HuH-7.5 (cell line): ENCODE results near the gene ATP10A.
"Not testable (repeated sequence)": the region's sequence is repeated elsewhere in the genome, so short reads cannot be mapped to it uniquely, and the experiment has no call there.

Experiments
- DNase-seq: peaks from one replicate; pipeline ENCODE4 v3.0.0; 2011; ENCODE audit warnings: low spot score

Gene ATP10A

DNA sequence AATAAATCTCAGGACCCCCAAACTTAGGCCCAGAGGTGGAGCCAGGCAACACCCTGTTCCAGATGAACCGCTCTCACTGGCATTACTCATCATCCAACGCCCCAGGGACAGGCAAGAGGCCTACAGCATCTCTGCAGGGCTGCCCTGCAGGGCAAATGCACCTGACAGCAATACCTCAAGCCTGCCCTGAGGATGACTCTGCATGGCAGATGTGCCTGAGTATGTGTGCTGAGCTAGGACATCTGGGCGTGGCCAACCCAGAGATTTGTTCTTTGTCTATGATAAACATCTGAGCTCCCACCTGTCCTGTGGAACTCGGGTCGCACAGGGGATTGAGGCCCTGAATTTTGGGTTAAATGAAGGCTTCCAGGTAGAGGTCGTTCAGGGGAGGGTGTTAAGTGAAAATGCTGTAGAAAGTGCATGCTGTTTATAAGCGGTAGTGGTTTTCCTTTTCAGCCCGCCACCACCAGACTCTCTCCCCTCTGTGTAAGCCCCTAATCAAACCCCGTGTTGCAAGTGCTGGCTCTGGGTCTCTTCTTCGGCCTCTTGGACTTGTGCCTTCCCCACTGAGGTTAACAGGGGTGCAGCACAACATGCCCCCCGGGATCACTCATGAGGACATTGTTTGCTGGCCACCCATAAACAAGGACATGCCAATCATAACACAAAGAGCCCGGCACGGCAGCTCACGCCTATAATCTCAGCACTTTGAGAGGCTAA is 92.3 kb downstream of the ATP10A start:
- DNase-seq = no peak

DNA sequence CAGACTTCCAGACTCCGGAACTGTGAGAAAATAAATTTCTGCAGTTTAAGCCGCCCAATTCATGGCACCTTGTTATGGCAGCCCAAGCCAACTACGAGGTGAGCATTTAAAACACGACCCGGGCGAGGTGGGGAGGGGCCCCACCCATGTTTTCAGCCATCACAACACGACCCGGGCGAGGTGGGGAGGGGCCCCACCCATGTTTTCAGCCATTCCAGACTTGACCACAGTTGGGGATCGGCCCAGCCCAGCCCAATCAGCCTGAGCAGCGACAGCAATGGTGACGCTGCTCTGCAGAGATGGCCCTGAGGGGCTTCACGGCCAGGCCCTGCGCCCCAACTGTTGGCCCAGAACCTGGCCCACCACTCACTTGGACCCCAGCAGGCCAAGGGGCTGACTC is 93.1 kb downstream of the ATP10A start:
- no peak for DNase-seq

DNA sequence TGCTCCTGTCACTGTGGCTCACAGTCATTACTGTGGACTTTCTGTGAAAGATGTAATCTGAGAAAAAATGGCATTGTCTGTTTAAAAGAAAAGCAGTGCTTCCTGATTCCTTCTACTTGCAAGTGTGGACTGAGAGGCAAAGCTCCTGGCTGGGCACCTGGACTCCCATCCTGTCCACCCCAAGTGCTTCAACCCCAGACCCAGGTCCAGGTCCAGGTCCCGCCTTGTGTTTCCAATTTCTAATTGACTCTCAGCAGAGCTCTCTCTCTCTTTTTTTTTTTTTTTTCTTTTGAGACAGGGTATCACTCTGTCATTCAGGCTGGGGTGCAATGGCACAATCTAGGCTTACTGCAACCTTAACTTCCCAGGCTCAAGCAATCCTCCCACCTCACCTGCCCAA is 94.9 kb downstream of the ATP10A start:
- DNase-seq = no peak

DNA sequence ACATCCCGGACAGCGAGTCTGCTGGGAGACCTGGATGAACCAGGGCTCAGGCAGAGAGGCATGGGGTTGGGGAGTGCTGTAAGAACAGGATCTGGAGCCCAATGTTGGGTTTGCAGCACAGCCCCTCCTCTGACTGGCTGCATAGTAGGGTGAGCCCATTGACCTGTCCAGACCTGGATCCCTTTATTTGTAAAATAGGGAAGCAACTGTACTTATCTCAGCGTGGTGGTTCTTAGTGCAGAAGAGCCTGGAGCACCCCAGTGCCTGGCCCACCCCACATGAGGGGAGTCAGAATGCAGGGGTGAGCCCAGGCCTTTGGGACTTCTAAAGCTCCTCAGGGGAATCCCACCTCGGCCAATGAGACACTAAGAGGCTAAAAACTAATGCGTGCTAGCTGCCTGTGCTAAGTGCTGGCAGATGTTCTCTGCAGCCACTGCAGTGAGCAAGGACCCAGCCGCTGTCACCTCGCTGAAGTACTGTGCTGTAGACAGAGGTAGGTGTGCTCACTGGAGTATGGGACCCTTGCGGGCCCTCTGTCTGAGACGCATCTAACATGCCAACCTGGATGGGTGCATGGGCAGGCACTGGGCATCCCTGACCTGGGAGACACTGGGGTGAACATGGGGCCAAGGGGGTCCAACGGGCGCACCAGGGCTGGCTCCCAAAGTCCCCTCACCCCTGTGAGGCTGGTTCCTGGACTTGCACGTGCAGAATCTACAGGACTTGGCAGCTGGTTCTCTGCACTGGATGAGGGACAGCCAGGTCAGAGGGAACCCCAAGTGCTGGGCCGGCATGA is 95.6 kb downstream of the ATP10A start:
- DNase-seq = no peak

DNA sequence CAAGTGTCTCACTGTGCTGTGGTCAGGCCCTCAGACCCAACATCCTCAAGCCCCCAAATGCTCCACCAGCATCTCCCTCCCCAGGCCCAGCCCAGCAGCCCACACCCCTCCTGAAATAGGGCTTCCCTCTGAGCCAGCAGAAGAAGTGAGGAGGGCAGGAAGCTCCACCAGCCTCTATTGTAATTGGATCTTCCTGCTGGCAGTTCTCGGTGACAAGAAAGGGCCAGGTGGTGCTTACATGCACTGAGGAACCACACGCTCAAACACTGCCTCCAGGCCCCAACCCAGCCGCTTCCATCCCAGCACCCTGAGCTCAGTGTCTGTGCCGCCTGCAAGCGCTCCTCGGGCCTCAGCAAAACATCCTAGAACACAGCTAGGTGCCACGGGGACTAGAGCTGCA is 96.7 kb downstream of the ATP10A start:
- no peak for DNase-seq

DNA sequence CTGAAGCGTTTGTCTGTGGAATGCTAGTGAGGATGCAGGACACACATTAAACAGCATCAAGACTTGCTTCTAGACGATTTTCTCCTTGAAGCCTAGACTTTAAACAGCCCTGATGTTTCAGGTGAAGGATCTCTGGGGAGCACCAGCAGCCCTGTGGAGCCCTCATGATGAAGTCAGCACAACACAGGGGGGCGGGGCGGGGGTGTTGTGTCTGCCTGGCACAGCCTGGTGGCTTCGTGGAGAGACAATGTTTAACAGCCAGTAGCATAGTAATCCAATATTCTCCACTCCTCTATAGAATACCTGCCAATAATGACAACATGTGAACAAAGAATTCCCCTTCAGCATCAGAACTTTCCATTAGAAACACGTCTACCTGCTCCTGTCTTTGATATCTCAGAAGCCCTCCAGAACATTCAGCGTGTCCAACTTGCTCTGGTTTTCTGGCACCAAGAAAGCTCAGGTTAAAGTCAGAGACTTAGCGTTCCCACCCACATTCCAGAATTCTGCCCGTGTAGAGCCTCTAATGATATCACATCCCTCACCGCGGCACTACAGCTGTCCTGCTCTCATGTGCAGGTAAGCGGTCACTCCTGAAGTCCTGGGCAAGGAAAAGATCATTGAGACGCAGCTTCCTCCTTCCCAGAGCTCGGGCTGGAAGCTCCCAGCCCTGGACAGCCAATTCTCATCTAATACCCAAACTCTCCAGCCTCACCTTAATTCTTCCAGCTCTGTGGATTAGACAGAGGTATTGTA is 98.0 kb downstream of the ATP10A start:
- DNase-seq = no peak

DNA sequence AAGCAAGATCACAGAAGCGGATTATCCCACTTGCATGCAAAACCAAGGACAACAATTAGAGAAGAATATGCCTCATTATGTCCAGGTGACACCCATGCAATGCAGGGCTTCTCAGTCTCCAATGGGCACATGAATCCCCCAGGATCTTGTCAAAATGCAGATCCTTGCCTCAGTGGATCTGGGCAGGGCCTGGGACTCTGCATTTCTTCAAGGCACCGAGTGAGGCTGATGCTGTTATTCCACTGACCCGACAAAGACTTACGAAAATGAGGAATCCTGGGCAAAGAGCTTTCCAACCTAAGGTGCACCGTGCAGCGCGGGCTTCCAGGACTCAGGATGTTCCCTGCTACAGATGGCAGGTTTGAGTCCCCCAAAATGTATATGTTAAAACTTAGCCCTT is 99.2 kb downstream of the ATP10A start:
- no peak for DNase-seq

DNA sequence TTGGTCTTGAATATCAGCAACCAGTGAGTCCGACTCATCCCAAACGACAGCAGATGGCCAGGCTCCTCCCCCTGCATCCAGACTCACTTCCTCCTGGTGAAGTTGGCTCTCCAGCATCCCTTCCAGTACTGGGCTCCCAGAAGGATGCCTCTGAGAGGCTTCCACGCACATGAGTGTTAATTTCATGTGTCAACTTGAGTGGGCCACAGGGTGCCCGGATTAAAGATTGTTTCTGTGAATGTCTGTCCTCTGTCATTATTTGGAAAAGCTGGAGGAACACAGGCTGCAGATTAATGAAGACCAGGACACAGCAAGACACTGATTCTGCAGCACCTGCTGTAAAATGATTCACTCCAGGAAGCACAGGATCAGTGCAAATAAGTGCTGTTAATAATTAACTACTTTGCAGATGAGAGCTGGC is 99.8 kb downstream of the ATP10A start:
- DNase-seq = no peak

DNA sequence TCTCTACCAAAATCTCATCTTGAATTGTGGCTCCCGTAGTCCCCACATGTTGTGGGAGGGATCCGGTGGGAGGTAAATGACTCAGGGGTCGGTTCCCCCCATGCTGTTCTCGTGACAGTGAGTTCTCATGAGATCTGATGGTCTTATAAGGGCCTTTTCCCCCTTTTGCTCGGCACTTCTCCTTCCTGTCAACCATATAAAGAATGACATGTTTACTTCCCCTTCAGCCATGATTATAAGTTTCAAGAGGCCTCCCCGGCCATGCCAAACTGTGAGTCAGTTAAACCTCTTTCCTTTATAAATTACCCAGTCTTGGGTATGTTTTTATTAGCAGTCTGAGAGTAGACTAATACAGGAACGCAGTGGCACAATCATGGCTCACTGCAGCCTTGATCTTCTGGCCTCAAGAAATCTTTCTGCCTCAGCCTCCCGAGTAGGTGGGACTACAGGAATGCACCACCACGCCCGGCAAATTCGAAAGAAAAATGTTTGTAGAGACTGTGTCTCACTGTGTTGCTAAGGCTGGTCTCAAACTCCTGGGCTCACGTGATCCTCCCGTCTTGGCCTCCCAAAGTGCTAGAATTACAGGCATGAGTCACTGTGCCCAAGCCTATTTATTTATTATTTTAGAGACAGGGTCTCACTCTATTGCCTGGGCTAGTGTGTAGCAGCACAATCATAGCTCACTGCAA is 101.0 kb downstream of the ATP10A start:
- DNase-seq = no peak

DNA sequence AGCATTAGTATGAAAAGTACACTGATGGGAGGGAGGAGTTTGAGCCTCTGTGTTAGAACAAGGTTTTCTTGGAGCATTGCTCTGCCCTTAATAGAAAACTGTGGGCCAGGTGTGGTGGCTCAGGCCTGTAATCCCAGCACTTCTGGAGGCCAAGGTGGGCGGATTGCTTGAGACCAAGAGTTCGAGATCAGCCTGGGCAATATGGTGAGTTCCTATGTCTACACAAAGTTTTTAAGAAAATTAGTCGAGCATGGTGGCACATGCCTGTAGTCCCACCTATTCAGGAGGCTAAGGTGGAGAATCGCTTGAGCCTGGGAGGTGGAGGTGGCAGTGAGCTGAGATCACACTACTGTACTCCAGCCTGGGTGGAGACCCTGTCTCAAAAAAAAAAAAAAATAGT is 103.7 kb downstream of the ATP10A start:
- no peak for DNase-seq

DNA sequence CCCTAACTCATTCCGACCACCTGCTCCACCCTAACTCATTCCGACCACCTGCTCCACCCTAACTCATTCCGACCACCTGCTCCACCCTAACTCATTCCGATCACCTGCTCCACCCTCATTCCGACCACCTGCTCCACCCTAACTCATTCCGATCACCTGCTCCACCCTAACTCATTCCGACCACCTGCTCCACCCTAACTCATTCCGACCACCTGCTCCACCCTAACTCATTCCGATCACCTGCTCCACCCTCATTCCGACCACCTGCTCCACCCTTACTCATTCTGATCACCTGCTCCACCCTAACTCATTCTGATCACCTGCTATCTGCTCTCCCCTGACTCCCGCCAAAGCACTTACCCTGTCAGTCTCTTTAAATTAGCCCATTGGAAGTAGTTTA is 104.5 kb downstream of the ATP10A start:
- not testable (repeated sequence) for DNase-seq

DNA sequence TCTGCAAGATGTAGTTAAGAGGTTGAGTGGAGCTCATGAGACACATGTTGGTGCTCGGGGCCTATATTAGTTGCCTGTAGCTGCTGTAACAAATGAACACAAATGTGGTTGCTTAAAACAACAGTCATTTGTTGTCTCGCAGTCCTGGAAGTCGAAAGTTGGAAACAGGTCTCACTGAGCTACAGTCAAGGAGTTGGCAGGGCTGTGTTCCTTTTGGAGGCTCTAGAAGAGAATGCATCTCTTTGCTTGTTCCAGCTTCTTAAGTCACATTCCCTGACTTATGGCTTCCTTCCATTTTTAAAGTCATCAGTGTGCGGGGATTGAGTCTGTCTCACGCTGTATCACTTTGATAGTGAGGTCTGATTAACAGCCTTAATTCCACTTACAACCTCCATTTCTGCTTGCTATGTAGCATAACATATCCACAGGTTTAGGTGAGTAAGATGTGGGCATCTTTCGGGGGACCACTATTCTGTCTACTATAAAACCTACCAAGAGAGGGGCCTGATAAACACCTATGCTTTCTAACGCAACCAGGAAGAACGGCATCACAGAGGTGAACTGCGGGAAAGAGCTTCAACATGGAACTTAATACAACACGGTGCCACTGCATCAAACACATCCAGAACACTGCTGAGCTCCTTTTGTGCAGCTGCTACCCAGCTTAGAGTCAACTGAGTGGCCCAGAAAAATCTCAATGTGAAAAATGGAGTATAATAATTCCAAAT is 119.4 kb downstream of the ATP10A start:
- no peak for DNase-seq

DNA sequence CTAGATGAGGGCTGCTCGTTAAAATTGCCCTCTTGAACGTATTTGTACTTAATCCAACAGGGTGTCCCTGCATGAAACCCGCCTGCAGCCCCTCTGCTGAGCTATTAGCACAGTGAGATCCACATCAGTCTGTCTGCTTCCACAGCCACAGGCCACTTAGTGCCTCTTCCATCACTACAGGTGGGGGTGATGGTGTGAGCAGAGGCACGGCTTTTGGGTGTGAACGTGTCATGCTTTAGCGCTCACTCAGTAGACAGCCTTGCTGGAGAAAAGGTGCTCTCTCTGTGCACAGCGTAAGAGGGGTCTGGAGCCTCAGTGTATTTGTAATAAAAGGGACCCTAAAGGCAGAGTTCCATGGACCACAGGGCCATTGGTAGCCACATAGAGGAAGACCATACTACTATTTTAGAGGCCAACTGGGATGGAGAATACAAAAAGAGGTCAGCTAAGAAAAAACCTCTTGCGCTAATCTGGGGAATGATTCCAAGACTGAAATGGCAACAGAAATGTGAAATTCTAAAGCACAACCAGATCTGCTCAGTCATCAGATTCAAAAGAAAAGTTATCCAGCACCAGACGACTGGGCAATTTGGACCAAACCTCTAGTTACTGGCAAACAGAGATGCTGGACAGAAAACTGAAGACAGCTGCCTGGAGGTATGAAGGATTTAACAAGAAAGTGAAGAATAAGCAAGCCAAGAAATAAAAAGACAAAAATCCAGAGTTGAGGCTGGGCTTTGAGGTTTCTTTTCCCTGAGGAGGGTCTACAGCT is 120.2 kb downstream of the ATP10A start:
- no peak for DNase-seq

DNA sequence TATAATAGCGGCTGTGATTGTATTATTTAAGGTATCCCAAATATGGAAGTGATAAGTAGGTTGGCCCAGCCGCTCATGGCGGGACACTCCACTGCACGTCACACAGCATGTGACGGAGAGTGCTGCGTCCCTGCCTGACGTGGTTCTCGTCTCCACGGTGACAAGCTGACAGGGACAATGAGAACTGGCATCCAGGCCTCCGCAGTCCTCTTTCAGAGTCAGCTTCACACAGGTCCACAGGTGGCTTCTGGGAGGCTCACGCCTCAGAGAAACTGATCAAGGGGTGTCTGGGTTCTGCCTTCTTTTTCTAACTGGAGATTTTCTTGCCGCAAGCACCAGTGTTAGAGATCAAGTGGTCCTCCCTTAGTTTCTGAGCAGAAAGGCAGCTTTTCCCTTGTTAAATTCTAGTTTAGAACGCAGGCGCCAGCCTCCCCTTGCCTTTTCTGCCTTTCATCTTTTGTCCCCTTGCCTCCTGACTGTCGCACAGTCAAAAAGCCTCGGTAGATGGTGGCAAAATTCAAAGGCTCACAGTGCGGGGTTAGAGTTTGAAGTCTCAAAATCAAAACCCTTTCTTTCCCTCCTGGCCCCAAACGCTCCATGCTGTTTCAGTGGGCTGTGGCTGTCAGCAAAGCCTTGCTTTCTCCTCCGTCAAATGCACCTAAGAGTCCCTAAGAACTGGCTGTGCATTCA is 120.9 kb downstream of the ATP10A start:
- no peak for DNase-seq

DNA sequence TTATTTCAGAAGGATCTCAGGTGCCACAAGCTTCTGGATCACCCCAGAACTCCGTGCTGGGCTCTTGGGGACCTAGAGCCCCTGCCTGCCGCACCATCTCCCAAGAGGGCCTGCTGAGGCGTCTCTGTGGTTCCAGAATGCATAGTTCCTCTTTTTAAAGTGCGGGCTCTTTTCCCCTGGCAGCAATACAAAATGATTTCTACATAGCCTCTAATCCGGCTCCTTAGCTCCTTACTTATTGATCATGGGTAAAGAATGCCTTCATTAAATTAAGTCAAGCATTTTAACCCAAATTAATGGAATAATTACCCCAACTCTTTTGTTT is 121.9 kb downstream of the ATP10A start:
- no peak for DNase-seq

DNA sequence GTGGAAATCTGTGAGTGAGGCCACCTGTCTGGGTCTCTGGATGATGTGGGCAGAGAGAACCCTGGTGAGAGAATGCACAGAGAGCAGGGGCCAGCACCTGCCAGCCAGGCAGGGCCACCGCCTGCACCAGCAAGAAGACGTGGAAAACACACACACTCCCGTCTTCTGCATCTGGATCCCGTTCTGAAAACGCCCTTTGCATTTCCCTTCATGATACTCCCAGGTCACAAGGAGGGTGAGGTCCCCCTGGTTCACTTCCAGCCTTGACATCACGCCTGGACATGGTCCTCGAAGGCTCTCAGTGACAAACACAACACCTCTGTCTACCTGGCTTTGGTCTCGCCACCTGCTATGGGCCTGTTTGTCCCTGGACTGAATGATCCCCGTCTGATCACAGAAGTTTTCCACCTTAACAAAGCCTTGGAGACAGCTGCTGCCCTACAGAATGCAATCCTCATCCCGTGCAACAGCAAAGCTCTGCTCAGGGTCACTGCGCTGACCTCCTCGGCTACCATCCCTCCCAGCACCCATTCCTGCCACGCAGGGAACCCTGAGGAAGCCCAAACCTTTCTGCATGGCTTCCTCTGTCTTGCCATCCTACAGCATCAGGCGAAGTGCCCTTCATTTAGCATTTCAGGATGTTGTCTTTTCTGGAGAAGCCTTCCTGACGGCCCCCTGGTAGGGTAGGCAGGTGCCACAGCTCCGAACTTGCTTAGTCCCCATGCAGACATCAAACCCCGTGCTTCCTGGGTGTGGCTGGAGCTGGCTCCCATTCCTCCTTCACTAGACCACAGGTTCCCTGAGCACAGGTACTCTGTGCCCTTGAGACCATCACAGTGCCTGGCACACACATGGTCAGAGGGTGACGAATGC is 122.5 kb downstream of the ATP10A start:
- DNase-seq = no peak

DNA sequence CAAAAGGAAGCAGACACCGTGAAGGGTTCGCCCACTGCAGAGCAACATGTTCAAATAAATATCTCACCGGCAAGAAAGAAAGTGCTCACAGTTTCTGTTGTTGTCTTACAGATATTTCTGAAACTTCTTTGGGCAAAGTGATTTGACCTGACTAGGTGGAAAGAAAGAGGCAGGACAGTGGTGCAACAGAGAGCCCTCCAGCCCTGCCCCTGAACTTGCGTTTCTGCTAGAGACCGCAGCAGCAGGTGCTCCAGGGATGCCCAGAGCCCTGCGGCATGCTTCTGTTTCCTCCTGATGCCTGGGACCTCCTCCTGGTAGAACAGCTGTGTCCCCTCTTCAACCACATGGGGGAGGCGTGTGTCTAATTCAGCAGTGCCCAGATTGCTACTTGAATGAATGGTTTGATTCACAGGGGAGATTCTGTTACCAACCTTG is 123.4 kb downstream of the ATP10A start:
- no peak for DNase-seq

DNA sequence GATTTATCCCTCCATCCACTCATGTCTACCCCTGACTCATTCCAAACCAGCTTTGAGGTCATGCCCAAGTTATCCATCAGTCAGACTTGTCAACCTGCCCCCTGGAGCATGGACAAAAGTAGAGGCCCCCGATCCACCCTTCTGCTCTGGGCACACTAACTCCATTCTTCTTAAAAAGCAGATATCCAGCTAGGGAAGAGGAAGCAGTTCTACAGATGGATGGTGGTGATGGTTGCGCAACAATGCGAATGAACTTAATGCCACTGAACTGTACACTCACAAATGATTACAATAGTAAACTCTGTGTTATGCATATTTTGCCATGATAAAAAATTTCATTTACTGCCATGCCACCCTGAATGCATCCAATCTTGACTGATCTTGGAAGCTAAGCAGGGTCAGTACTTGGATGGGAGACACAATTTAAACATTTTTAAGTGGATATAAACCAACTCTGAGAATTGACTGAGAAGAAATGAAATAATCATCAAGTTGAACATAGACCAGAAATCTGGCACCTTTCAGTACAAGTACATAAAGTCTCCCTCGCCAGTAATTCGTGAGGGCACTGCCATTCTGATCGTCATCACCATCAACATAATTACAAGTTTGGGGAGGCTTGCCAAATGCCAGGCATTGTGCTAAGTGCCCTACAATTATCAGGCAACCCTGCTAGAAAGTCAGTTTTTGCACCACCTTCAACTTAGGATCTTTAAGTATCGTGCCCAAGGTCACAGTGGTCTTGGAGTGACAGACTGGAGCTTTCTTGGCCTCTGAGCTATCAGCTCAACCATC is 124.8 kb downstream of the ATP10A start:
- no peak for DNase-seq
